Endothelial cell of umbilical vein (primary cell): ENCODE results near the gene DPYSL4. TPM values are rescaled to one million over a fixed set of nuclear protein-coding genes. Genes with fewer than 3 reads are reported as not detected.

Experiments used
- BruUV-seq: library from RNA; stranded (reverse); fragments of 400-500 nt; replicated peaks from 2 replicates; lab custom pipeline; 2021; lab: Mats Ljungman, UMichigan
- CTCF ChIA-PET: fragments of 300-600, 350-600 bp; sonication (Branson Sonifier 250); formaldehyde crosslinking; loops from one replicate; lab custom pipeline; 2021; ENCODE audit warnings: antibody characterized with exemption, inconsistent platforms; lab: Charles Lee
- POLR2A ChIA-PET: fragments of 300-600, 350-600 bp; sonication (Branson Sonifier 250); formaldehyde crosslinking; loops from one replicate; lab custom pipeline; 2021; ENCODE audit warnings: antibody characterized with exemption, inconsistent platforms; lab: Charles Lee
- DNase-seq: peaks from one replicate; pipeline ENCODE4 v3.0.0-alpha.2; 2011; ENCODE audit warnings: low read depth, low spot score
- FAIRE-seq: peaks from 2 replicates; lab custom pipeline; 2011; peaks lifted over from hg19 to GRCh38; lab: Jason Lieb, UNC
- H2AFZ ChIP-seq: 2 replicates; pipeline ENCODE4 v1.6.0; 2012; ENCODE audit warnings: low read depth, low read length, control low read depth, inconsistent platforms
- H3K27ac ChIP-seq: 2 replicates; pipeline ENCODE4 v1.5.1; 2011; ENCODE audit warnings: low read depth, mild to moderate bottlenecking, control low read depth, low read length, moderate library complexity; ENCODE audit not compliant: insufficient read depth
- H3K27me3 ChIP-seq, 2 experiments: 2 replicates each; pipeline versions ENCODE4 v1.6.0 to v1.6.1; 2011; ENCODE audit warnings: low read length in 2 of 2, mixed read lengths in 1 of 2; ENCODE audit not compliant: control insufficient read depth in 2 of 2, insufficient read depth in 2 of 2
- H3K36me3 ChIP-seq, 2 experiments: 2 replicates in 1 of 2; 3 replicates in 1 of 2; pipeline ENCODE4 v1.5.1; 2011; ENCODE audit warnings: low read length in 2 of 2, mild to moderate bottlenecking in 1 of 2, moderate library complexity in 1 of 2; ENCODE audit not compliant: control insufficient read depth in 2 of 2, insufficient read depth in 2 of 2; ENCODE audit errors: extremely low read depth in 1 of 2
- H3K4me1 ChIP-seq: 3 replicates; pipeline ENCODE4 v1.5.1; 2011; ENCODE audit warnings: mild to moderate bottlenecking, low read length; ENCODE audit not compliant: control insufficient read depth, insufficient read depth; ENCODE audit errors: extremely low read depth
- H3K4me2 ChIP-seq: 2 replicates; pipeline ENCODE4 v1.6.1; 2011; ENCODE audit warnings: low read length, control low read depth, mixed read lengths; ENCODE audit not compliant: insufficient read depth
- H3K4me3 ChIP-seq, 3 experiments: fragments of 200-600 bp in 1 of 3; sonication (generic), shearing (Covaris generic) in 1 of 3; replicated peaks in 1 of 3; 2 replicates each; pipeline ENCODE4 v1.5.1; 2011 to 2016; ENCODE audit warnings: control low read depth in 3 of 3, low read length in 3 of 3, mild to moderate bottlenecking in 2 of 3, inconsistent platforms in 1 of 3, low read depth in 1 of 3, moderate library complexity in 1 of 3; ENCODE audit not compliant: insufficient read depth in 1 of 3
- H3K79me2 ChIP-seq: 2 replicates; pipeline ENCODE4 v1.6.0; 2012; ENCODE audit warnings: low read length, inconsistent platforms; ENCODE audit not compliant: control insufficient read depth, insufficient read depth
- H3K9ac ChIP-seq: replicated peaks from 2 replicates; pipeline ENCODE3; 2011; ENCODE audit warnings: low read length, control low read depth; ENCODE audit not compliant: insufficient read depth; ENCODE audit errors: extremely low read depth
- H3K9me1 ChIP-seq: replicated peaks from 3 replicates; pipeline ENCODE4 v1.6.0; 2011; ENCODE audit warnings: mild to moderate bottlenecking, low read length; ENCODE audit not compliant: control insufficient read depth, insufficient read depth; ENCODE audit errors: extremely low read depth
- H3K9me3 ChIP-seq: replicated peaks from 2 replicates; pipeline ENCODE4 v1.5.1; 2012; ENCODE audit warnings: low read length, inconsistent platforms; ENCODE audit not compliant: control insufficient read depth, insufficient read depth
- H4K20me1 ChIP-seq: replicated peaks from 2 replicates; pipeline ENCODE3; 2011; ENCODE audit warnings: mild to moderate bottlenecking, low read length; ENCODE audit not compliant: control insufficient read depth, insufficient read depth; ENCODE audit errors: extremely low read depth
- EZH2 ChIP-seq: IDR thresholded peaks from 2 replicates; pipeline ENCODE4 v1.6.1; 2012; ENCODE audit warnings: borderline replicate concordance, low read depth, mild to moderate bottlenecking, moderate library complexity, low read length, inconsistent platforms; ENCODE audit not compliant: severe bottlenecking
- FOS ChIP-seq: IDR thresholded peaks from 2 replicates; pipeline ENCODE4 v1.6.1; 2011; ENCODE audit warnings: mild to moderate bottlenecking, low read length, moderate library complexity, borderline replicate concordance; ENCODE audit not compliant: insufficient read depth
- GATA2 ChIP-seq: IDR thresholded peaks from 2 replicates; pipeline ENCODE4 v1.7.0; 2011; ENCODE audit warnings: low read depth, mild to moderate bottlenecking, moderate library complexity, mixed read lengths, low read length; ENCODE audit not compliant: insufficient read length, insufficient read depth
- JUN ChIP-seq: IDR thresholded peaks from 2 replicates; pipeline ENCODE4 v1.6.1; 2011; ENCODE audit warnings: borderline replicate concordance, low read depth; ENCODE audit not compliant: insufficient read length, insufficient read depth
- MYC ChIP-seq: IDR thresholded peaks from one replicate; pipeline ENCODE4 v1.6.1; 2011; ENCODE audit warnings: mild to moderate bottlenecking, low read depth, low read length
- POLR2A ChIP-seq: IDR thresholded peaks from 2 replicates; pipeline ENCODE4 v1.6.1; 2012; ENCODE audit warnings: low read depth, mild to moderate bottlenecking, control low read depth, low read length
- POLR2AphosphoS5 ChIP-seq: IDR thresholded peaks from 2 replicates; pipeline ENCODE4 v1.6.1; 2012; ENCODE audit warnings: low read depth, mild to moderate bottlenecking, control low read depth, low read length, moderate library complexity; ENCODE audit not compliant: insufficient read depth
- dilution Hi-C: fragments of 300-500 bp; cut with MboI; formaldehyde crosslinking; loops from one replicate; pipeline ENCODE4 v1.15.0; 2019; ENCODE audit warnings: low sequenced_read_pairs; ENCODE audit not compliant: extremely low pct_ligation_motif_present
- intact Hi-C: fragments of 100-400 bp; cut with micrococcal nuclease; formaldehyde crosslinking; loops from one replicate; pipeline ENCODE4 v1.10.0; 2022
- polyA plus RNA-seq, 4 experiments: library from polyadenylated mRNA; depleted of rRNA in 3 of 4; stranded (reverse) in 3 of 4; unstranded in 1 of 4; fragments of >200 nt; gene quantifications; 2 replicates each; pipeline versions ENCODE4 v1.2.1 to v1.2.3, GENCODE V29; 2011 to 2012; ENCODE audit warnings: missing spikeins in 1 of 4
- total RNA-seq: library from RNA; stranded (reverse); gene quantifications from 2 replicates; pipeline ENCODE4 v1.2.3, GENCODE V29; 2021
- TF ChIP-seq, protein P1 (sequence below), 2 donors: IDR thresholded peaks; 1 replicate in 1 of 2; 2 replicates in 1 of 2; pipeline ENCODE4 v1.5.1; 2011; ENCODE audit warnings: low read length in 2 of 2, mild to moderate bottlenecking in 2 of 2, moderate library complexity in 2 of 2, control low read depth in 1 of 2, inconsistent platforms in 1 of 2, low read depth in 1 of 2; ENCODE audit not compliant: insufficient read depth in 1 of 2; ENCODE audit errors: extremely low read depth in 1 of 2
- TF ChIP-seq, protein P2 (sequence below): IDR thresholded peaks from 2 replicates; pipeline ENCODE4 v1.6.1; 2011; ENCODE audit not compliant: insufficient read depth, insufficient read length

Gene DPYSL4
- total and polyA plus RNA-seq, 2 donors (not counting 3 experiments of a cell fraction or from before 2014, with no cell fraction given), result 27.1 to 60.0 TPM

DNA sequence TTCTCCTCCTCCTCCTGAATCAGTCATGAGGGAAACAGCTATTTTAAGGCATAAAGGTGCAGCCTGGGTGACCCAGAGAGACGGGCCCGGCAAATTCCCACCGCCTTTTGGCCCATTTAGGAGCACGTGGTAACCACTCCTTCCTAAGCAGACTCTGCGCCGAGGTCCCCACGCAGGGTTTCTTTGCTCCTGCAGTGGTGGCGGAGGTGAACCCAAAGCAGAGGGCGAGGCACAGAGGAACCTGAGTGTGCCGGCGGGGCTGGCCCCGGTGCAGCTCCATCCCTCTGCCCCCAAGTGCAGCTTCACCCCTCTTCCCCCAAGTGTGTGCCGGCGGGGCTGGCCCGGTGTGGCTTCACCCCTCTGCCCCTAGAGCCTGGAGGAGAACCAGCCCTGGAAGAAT, 50.6 kb downstream of the DPYSL4 start:
- POLR2A ChIA-PET, result no interaction called here
- dilution Hi-C loops, result no loop called here
- no peak for TF ChIP-seq MYC
- TF ChIP-seq GATA2, result no peak
- no peaks in the 10 kb centered on the region for H3K79me2 ChIP-seq
- H4K20me1 ChIP-seq, result no peaks in the 10 kb centered on the region
- no peak overlapping the region for H3K4me2 ChIP-seq
- CTCF ChIA-PET, result no interaction called here
- H3K9me1 ChIP-seq, result no peaks in the 10 kb centered on the region
- BruUV-seq, result no TSS peak
- H3K9ac ChIP-seq, result no peak overlapping the region
- H3K27ac ChIP-seq, result no peak overlapping the region
- H3K27me3 ChIP-seq, result no peaks in the 10 kb centered on the region
- no peaks in the 10 kb centered on the region for H3K4me1 ChIP-seq
- H2AFZ ChIP-seq, result no peak overlapping the region
- H3K9me3 ChIP-seq, result no peaks in the 10 kb centered on the region
- H3K36me3 ChIP-seq, result no peaks in the 10 kb centered on the region
- H3K4me3 ChIP-seq, result no peak overlapping the region
- FAIRE-seq (no peak), DNase-seq (no peak)
- intact Hi-C loops, result no loop called here

DNA sequence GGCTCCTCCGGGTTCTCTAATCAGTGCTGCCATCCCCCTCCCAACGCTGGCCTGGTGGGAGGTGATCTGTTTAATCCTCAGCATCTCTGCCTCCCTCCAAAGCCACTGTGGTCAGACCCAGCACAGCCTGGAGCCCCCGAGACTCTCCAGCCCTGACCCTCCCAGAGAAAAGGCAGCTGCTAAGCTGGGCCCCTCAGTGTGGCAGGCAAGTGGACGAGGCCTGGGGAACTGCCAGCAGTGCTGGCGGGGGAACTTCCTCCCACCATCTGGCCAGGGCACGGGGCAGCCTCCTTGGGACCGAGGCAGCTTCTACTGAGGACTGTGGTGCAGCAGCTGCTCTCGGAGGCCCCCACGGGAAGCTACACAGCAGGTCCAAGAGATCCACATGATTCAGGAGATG, 51.1 kb downstream of the DPYSL4 start:
- intact Hi-C loops, result no loop called here
- Histone ChIP-seq H2AFZ (no peak overlapping the region), H3K79me2 (no peaks in the 10 kb centered on the region), H3K4me2 (no peak overlapping the region), H3K9me3 (no peaks in the 10 kb centered on the region), H3K9ac (no peak overlapping the region), H3K4me1 (no peaks in the 10 kb centered on the region), H3K27me3 (no peaks in the 10 kb centered on the region), H3K9me1 (no peaks in the 10 kb centered on the region), H3K4me3 (no peak overlapping the region), H4K20me1 (no peaks in the 10 kb centered on the region), H3K27ac (no peak overlapping the region), H3K36me3 (no peaks in the 10 kb centered on the region)
- no peak for TF ChIP-seq MYC
- TF ChIP-seq, protein P1, sequence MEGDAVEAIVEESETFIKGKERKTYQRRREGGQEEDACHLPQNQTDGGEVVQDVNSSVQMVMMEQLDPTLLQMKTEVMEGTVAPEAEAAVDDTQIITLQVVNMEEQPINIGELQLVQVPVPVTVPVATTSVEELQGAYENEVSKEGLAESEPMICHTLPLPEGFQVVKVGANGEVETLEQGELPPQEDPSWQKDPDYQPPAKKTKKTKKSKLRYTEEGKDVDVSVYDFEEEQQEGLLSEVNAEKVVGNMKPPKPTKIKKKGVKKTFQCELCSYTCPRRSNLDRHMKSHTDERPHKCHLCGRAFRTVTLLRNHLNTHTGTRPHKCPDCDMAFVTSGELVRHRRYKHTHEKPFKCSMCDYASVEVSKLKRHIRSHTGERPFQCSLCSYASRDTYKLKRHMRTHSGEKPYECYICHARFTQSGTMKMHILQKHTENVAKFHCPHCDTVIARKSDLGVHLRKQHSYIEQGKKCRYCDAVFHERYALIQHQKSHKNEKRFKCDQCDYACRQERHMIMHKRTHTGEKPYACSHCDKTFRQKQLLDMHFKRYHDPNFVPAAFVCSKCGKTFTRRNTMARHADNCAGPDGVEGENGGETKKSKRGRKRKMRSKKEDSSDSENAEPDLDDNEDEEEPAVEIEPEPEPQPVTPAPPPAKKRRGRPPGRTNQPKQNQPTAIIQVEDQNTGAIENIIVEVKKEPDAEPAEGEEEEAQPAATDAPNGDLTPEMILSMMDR (IDR thresholded peaks at IDR 0.05; ENCODE audit: extremely low read depth in 1 of 2, insufficient read depth in 1 of 2, low read depth in 1 of 2, low read length in 2 of 2), result no peak
- no peak for TF ChIP-seq GATA2
- TF ChIP-seq, protein P2, sequence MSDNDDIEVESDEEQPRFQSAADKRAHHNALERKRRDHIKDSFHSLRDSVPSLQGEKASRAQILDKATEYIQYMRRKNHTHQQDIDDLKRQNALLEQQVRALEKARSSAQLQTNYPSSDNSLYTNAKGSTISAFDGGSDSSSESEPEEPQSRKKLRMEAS, result no peak
- no peak for TF ChIP-seq POLR2AphosphoS5
- TF ChIP-seq JUN, result no peak
- TF ChIP-seq POLR2A, result no peak
- TF ChIP-seq EZH2, result no peak
- TF ChIP-seq FOS, result no peak
- CTCF ChIA-PET, result no interaction called here
- DNase-seq (no peak), FAIRE-seq (no peak)
- BruUV-seq, result no TSS peak
- POLR2A ChIA-PET, result no interaction called here
- dilution Hi-C loops, result no loop called here
